Measurements from ENCODE around the gene CCDC60. TPM values are rescaled to one million over a fixed set of nuclear protein-coding genes. Genes with fewer than 3 reads are reported as not detected.
A peak's percentile ranks its signal among the peaks of the same experiment; 100 is the strongest.

Gene CCDC60
- total RNA-seq = 1 to 10 TPM; 1.2 to 4.4 TPM
- long read RNA-seq, partial matches to known transcripts = 0 of 1 reads
- long read RNA-seq, other reads (novel, unspliced or antisense) = 1 of 1 reads

- DNase-seq = peak; percentile 38 to 76
- intact Hi-C loops (cut with DNase I, micrococcal nuclease) = no loop called here
- ATAC-seq = peak; percentile 95
Measured at GRCh38 chr12:119334430-119335170, at the start of gene CCDC60. Gene CCDC60 (plus strand): TSS chr12:119334729. CDS start chr12:119335177, 448 bp downstream.

- ATAC-seq (no peak), DNase-seq (no peak)
- intact Hi-C loops (cut with DNase I, micrococcal nuclease) = no loop called here
Measured at GRCh38 chr12:119288576-119288975, 46.0 kb upstream of the CCDC60 start.

- ATAC-seq = no peak
- intact Hi-C loops (cut with DNase I, micrococcal nuclease) = no loop called here
- DNase-seq = no peak
Measured at GRCh38 chr12:119292893-119293630, 41.5 kb upstream of the CCDC60 start.

GRCh38 chr12:119294211-119294610 is 40.3 kb upstream of the CCDC60 start:
- ATAC-seq (no peak), DNase-seq (no peak)
- intact Hi-C loops (cut with DNase I, micrococcal nuclease) = no loop called here

GRCh38 chr12:119296535-119296934 is 38.0 kb upstream of the CCDC60 start:
- ATAC-seq (no peak), DNase-seq (no peak)
- intact Hi-C loops (cut with DNase I, micrococcal nuclease) = no loop called here

GRCh38 chr12:119299130-119299529 is 35.4 kb upstream of the CCDC60 start:
- DNase-seq = no peak
- intact Hi-C loops (cut with DNase I, micrococcal nuclease) = no loop called here
- ATAC-seq = no peak

- DNase-seq = no peak
- no peak for ATAC-seq
- intact Hi-C loops (cut with DNase I, micrococcal nuclease) = no loop called here
Measured at GRCh38 chr12:119301379-119301778, 33.1 kb upstream of the CCDC60 start.

- no peak for DNase-seq
- no peak for ATAC-seq
- intact Hi-C loops (cut with DNase I, micrococcal nuclease) = no loop called here
Measured at GRCh38 chr12:119302451-119303080, 32.0 kb upstream of the CCDC60 start.

- DNase-seq (no peak), ATAC-seq (no peak)
- intact Hi-C loops (cut with DNase I, micrococcal nuclease) = no loop called here
Measured at GRCh38 chr12:119306593-119306992, 27.9 kb upstream of the CCDC60 start.

- ATAC-seq = no peak
- DNase-seq = no peak
- intact Hi-C loops (cut with DNase I, micrococcal nuclease) = no loop called here
Measured at GRCh38 chr12:119307747-119308146, 26.8 kb upstream of the CCDC60 start.

- ATAC-seq (no peak), DNase-seq (no peak)
- intact Hi-C loops (cut with DNase I, micrococcal nuclease) = no loop called here
Measured at GRCh38 chr12:119308708-119309456, 25.6 kb upstream of the CCDC60 start.

GRCh38 chr12:119311878-119312277 is 22.7 kb upstream of the CCDC60 start:
- intact Hi-C loops (cut with DNase I, micrococcal nuclease) = no loop called here
- ATAC-seq (no peak), DNase-seq (no peak)

- intact Hi-C loops (cut with DNase I, micrococcal nuclease) = no loop called here
- ATAC-seq (no peak), DNase-seq (no peak)
Measured at GRCh38 chr12:119312904-119313303, 21.6 kb upstream of the CCDC60 start.

- ATAC-seq = no peak
- no peak for DNase-seq
- intact Hi-C loops (cut with DNase I, micrococcal nuclease) = no loop called here
Measured at GRCh38 chr12:119314290-119314689, 20.2 kb upstream of the CCDC60 start.

- ATAC-seq = no peak
- peak in 1 of 2 donors; percentile 52 for DNase-seq
- intact Hi-C loops (cut with DNase I, micrococcal nuclease) = loop anchor here in 1 of 2 donors (10.0 kb wide), 1 partner anchor 115 kb away; no protein-coding TSS in a partner anchor
Measured at GRCh38 chr12:119319638-119320037, 14.9 kb upstream of the CCDC60 start.

GRCh38 chr12:119320678-119321077 is 13.9 kb upstream of the CCDC60 start:
- DNase-seq (no peak), ATAC-seq (no peak)
- intact Hi-C loops (cut with DNase I, micrococcal nuclease) = loop anchor here in 1 of 2 donors (10.0 kb wide), 1 partner anchor 116 kb away; no protein-coding TSS in a partner anchor

- no peak for ATAC-seq
- DNase-seq = peak in 1 of 2 donors; percentile 52
- intact Hi-C loops (cut with DNase I, micrococcal nuclease) = loop anchor here in 1 of 2 donors (10.0 kb wide), 1 partner anchor 118 kb away; no protein-coding TSS in a partner anchor
Measured at GRCh38 chr12:119322301-119322723, 12.2 kb upstream of the CCDC60 start.

GRCh38 chr12:119325813-119326212 is 8.7 kb upstream of the CCDC60 start:
- intact Hi-C loops (cut with DNase I, micrococcal nuclease) = loop anchor here in 1 of 2 donors (10.0 kb wide), 1 partner anchor 121 kb away; no protein-coding TSS in a partner anchor
- DNase-seq = no peak
- ATAC-seq = no peak

GRCh38 chr12:119326341-119326740 is 8.2 kb upstream of the CCDC60 start:
- no peak for ATAC-seq
- DNase-seq = no peak
- intact Hi-C loops (cut with DNase I, micrococcal nuclease) = loop anchor here in 1 of 2 donors (10.0 kb wide), 1 partner anchor 122 kb away; no protein-coding TSS in a partner anchor

All from left colon (tissue), 2 donors.